ENCODE data around the gene LATS2.
"Not testable (repeated sequence)": the region's sequence is repeated elsewhere in the genome, so short reads cannot be mapped to it uniquely, and the experiment has no call there.

DNA sequence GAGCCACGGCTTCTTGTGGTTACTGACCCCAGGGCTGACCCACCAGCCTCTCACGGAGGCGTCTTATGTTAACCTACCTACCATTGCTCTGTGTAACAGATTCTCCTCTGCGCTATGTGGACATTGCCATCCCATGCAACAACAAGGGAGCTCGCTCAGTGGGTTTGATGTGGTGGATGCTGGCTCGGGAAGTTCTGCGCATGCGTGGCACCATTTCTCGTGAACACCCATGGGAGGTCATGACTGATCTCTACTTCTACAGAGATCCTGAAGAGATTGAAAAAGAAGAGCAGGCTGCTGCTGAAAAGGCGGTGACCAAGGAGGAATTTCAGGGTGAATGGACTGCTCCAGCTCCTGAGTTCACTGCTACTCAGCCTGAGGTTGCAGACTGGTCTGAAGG is 99.7 kb downstream of the LATS2 start:
- TF ChIP-seq, protein P1, sequence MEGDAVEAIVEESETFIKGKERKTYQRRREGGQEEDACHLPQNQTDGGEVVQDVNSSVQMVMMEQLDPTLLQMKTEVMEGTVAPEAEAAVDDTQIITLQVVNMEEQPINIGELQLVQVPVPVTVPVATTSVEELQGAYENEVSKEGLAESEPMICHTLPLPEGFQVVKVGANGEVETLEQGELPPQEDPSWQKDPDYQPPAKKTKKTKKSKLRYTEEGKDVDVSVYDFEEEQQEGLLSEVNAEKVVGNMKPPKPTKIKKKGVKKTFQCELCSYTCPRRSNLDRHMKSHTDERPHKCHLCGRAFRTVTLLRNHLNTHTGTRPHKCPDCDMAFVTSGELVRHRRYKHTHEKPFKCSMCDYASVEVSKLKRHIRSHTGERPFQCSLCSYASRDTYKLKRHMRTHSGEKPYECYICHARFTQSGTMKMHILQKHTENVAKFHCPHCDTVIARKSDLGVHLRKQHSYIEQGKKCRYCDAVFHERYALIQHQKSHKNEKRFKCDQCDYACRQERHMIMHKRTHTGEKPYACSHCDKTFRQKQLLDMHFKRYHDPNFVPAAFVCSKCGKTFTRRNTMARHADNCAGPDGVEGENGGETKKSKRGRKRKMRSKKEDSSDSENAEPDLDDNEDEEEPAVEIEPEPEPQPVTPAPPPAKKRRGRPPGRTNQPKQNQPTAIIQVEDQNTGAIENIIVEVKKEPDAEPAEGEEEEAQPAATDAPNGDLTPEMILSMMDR (IDR thresholded peaks at IDR 0.05), result not testable (repeated sequence)
- not testable (repeated sequence) for TF ChIP-seq POLR2AphosphoS5 (IDR thresholded peaks at IDR 0.05; ENCODE audit: insufficient read depth in 1 of 2, low read depth in 1 of 2); POLR2A (IDR thresholded peaks at IDR 0.05)
